PC-3 (cell line): ENCODE results near the gene ATP1B1. TPM values are rescaled to one million over a fixed set of nuclear protein-coding genes. Genes with fewer than 3 reads are reported as not detected.

Experiments used
- ATAC-seq: fragments of 200-7000 bp; cut with Tn5 transposase; 2 replicates; pipeline ENCODE4 v1.9.1; 2020; ENCODE audit warnings: mild to moderate bottlenecking, moderate library complexity
- Bru-seq: library from RNA; stranded (reverse); fragments of 400-500 nt; gene quantifications from one replicate; lab custom pipeline; 2021; lab: Mats Ljungman, UMichigan
- BruChase-seq, 2 experiments: library from RNA; stranded (reverse); fragments of 400-500 nt; gene quantifications; one replicate each; lab custom pipeline; 2021; lab: Mats Ljungman, UMichigan
- BruUV-seq: library from RNA; stranded (reverse); fragments of 400-500 nt; replicated peaks from 2 replicates; lab custom pipeline; 2021; lab: Mats Ljungman, UMichigan
- CTCF ChIA-PET: fragments of 300-600 bp; sonication (Branson Sonifier 250); formaldehyde crosslinking; loops from one replicate; lab custom pipeline; 2022; ENCODE audit warnings: antibody characterized with exemption; lab: Charles Lee
- POLR2A ChIA-PET: fragments of 300-600 bp; sonication (Branson Sonifier 250); formaldehyde crosslinking; loops from one replicate; lab custom pipeline; 2022; ENCODE audit warnings: antibody characterized with exemption; ENCODE audit not compliant: unreplicated experiment; lab: Charles Lee
- DNase-seq: peaks from one replicate; pipeline ENCODE4 v3.0.0-alpha.2; 2015
- H2AFZ ChIP-seq: fragments of 300-600 bp; sonication (generic); 2 replicates; pipeline ENCODE4 v1.6.0; 2016; ENCODE audit warnings: antibody characterized with exemption, low read length
- H3F3A ChIP-seq: fragments of 300-600 bp; sonication (generic); one replicate; pipeline ENCODE4 v1.6.0; 2017; ENCODE audit warnings: antibody characterized with exemption, low read length, control low read depth, mild to moderate bottlenecking; ENCODE audit not compliant: unreplicated experiment
- H3K27ac ChIP-seq: fragments of 300-600 bp; sonication (generic); 2 replicates; pipeline ENCODE4 v1.5.1; 2016; ENCODE audit warnings: mild to moderate bottlenecking, low read length
- H3K27me3 ChIP-seq: fragments of 300-600 bp; sonication (generic); 2 replicates; pipeline ENCODE4 v1.6.1; 2016; ENCODE audit warnings: low read length, mixed read lengths
- H3K36me3 ChIP-seq: fragments of 300-600 bp; sonication (generic); 2 replicates; pipeline ENCODE4 v1.6.1; 2016; ENCODE audit warnings: low read depth, mixed run types, low read length, mixed read lengths
- H3K4me1 ChIP-seq: fragments of 300-600 bp; sonication (generic); 2 replicates; pipeline ENCODE4 v1.5.1; 2016; ENCODE audit warnings: low read length; ENCODE audit not compliant: insufficient read depth
- H3K4me2 ChIP-seq: fragments of 300-600 bp; sonication (generic); 2 replicates; pipeline ENCODE4 v1.6.0; 2016; ENCODE audit warnings: low read length
- H3K4me3 ChIP-seq: fragments of 300-600 bp; sonication (generic); 2 replicates; pipeline ENCODE4 v1.5.1; 2016; ENCODE audit warnings: mild to moderate bottlenecking, low read length, mixed read lengths
- H3K79me2 ChIP-seq: fragments of 300-600 bp; sonication (generic); 2 replicates; pipeline ENCODE4 v1.6.1; 2017; ENCODE audit warnings: low read length, mixed read lengths
- H3K9ac ChIP-seq: fragments of 300-600 bp; sonication (generic); 2 replicates; pipeline ENCODE4 v1.6.0; 2016; ENCODE audit warnings: mild to moderate bottlenecking, low read length
- H3K9me2 ChIP-seq: fragments of 300-600 bp; sonication (generic); replicated peaks from 2 replicates; pipeline ENCODE4 v1.6.1; 2016; ENCODE audit warnings: mixed run types, low read length, mixed read lengths
- H3K9me3 ChIP-seq: fragments of 300-600 bp; sonication (generic); 2 replicates; pipeline ENCODE4 v1.6.1; 2016; ENCODE audit warnings: low read length, mixed read lengths
- H4K20me1 ChIP-seq: fragments of 300-600 bp; sonication (generic); 2 replicates; pipeline ENCODE4 v1.6.1; 2016; ENCODE audit warnings: low read length, mixed read lengths
- CTCF ChIP-seq: fragments of 300-600 bp; sonication (generic); conservative IDR thresholded peaks from 2 replicates; pipeline ENCODE4 v1.5.1; 2017; ENCODE audit warnings: antibody characterized with exemption, low read depth, mild to moderate bottlenecking, low read length
- EZH2 ChIP-seq: fragments of 300-600 bp; sonication (generic); IDR thresholded peaks from one replicate; pipeline ENCODE4 v1.6.1; 2017; ENCODE audit warnings: antibody characterized with exemption, mild to moderate bottlenecking, low read length; ENCODE audit not compliant: unreplicated experiment
- EZH2phosphoT487 ChIP-seq: fragments of 300-600 bp; sonication (generic); IDR thresholded peaks from 2 replicates; pipeline ENCODE4 v1.6.1; 2018; ENCODE audit warnings: mild to moderate bottlenecking, antibody characterized with exemption, low read length, borderline replicate concordance
- intact Hi-C: fragments of 100-400 bp; cut with micrococcal nuclease; formaldehyde crosslinking; loops from 2 replicates; pipeline ENCODE4 v1.9.0; 2023
- long read RNA-seq: library from polyadenylated mRNA; unstranded; transcript quantifications from one replicate; pipeline ENCODE4 v2.0.0, GENCODE V29; 2021; ENCODE audit not compliant: unreplicated experiment
- total RNA-seq: library from RNA; depleted of rRNA; stranded (reverse); fragments of >200 nt; gene quantifications from 2 replicates; pipeline ENCODE4 v1.2.3, GENCODE V29; 2014; rRNA removed

The ATP1B1 gene
- total RNA-seq (68.7 and 76.6 TPM in 2 replicates), Bru-seq, nascent RNA (percentile 88 among the genes with signal in this experiment), BruChase-seq, experiment 1, labeled RNA remaining after a 6-hour chase (percentile 97 among the genes with signal in this experiment), BruChase-seq, experiment 2, labeled RNA remaining after a 2-hour chase (percentile 92 among the genes with signal in this experiment)
- long read RNA-seq, transcript ATP1B1-201 (6 exons, 1,883 nt), result major isoform, 79 of 109 reads
- long read RNA-seq, partial matches to known transcripts, result 28 of 109 reads
- long read RNA-seq, other reads (novel, unspliced or antisense), result 2 of 109 reads

GRCh38 chr1:169106095-169106920, at the start of gene ATP1B1:
TSS of gene ATP1B1 (plus strand) at chr1:169106690. CDS start at chr1:169106830, 140 bp downstream.
- no peaks in the 10 kb centered on the region for H3F3A ChIP-seq
- intact Hi-C loops, result loop anchor here (2.0 to 10.0 kb wide), 8 partner anchors 56 to 762 kb away; partner anchors contain the start of genes BLZF1 and NME7
- H2AFZ ChIP-seq, result peak within 1 kb of the TSS; percentile 59
- POLR2A ChIA-PET, result interaction anchor here (0.6 kb wide), 1 partner anchor 712 kb away, joined by 3 read pairs; no protein-coding TSS in a partner anchor
- no peaks in the 10 kb centered on the region for H3K9me3 ChIP-seq
- no TSS peak for BruUV-seq
- peaks cover 52% of the 10 kb centered on the region for H3K4me1 ChIP-seq
- peak within 1 kb of the TSS; percentile 93 for H3K4me3 ChIP-seq
- H3K36me3 ChIP-seq, result peaks cover 3% of the 10 kb centered on the region; the same call in 1 of the 2 replicates
- TF ChIP-seq EZH2 (no peak), CTCF (0 out of 2 replicates have a peak, but pooled peaks have one; percentile 7)
- H3K4me2 ChIP-seq, result peak within 1 kb of the TSS; percentile 92
- no peaks in the 10 kb centered on the region for H3K27me3 ChIP-seq
- DNase-seq, result peak; percentile 96
- H3K79me2 ChIP-seq, result peaks cover 48% of the 10 kb centered on the region
- H3K9me2 ChIP-seq, result no peaks in the 10 kb centered on the region
- CTCF ChIA-PET, result interaction anchor here (0.8 kb wide), 1 partner anchor 242 kb away, joined by 3 read pairs; no protein-coding TSS in a partner anchor
- H4K20me1 ChIP-seq, result peaks cover 22% of the 10 kb centered on the region
- peak; percentile 76 for ATAC-seq
- peak within 1 kb of the TSS; percentile 64 for H3K27ac ChIP-seq
- peak within 1 kb of the TSS; percentile 77 for H3K9ac ChIP-seq

GRCh38 chr1:169059421-169059820, 47.1 kb upstream of the ATP1B1 start:
- peaks cover 9% of the 10 kb centered on the region for H3K36me3 ChIP-seq
- H4K20me1 ChIP-seq, result no peaks in the 10 kb centered on the region
- TF ChIP-seq CTCF (no peak), EZH2phosphoT487 (no peak), EZH2 (no peak)
- no peaks in the 10 kb centered on the region for H3K9me2 ChIP-seq
- peaks cover 10% of the 10 kb centered on the region for H3F3A ChIP-seq
- H3K4me1 ChIP-seq, result peaks cover 34% of the 10 kb centered on the region
- ChIA-PET CTCF (no interaction called here), POLR2A (interaction anchor here (0.5 to 0.7 kb wide), 2 partner anchors 48 to 143 kb away, joined by 6 to 8 read pairs; no protein-coding TSS in a partner anchor)
- peak; percentile 66 for ATAC-seq
- H3K4me3 ChIP-seq, result peak overlapping the region; percentile 9; the same call in 1 of the 2 replicates
- intact Hi-C loops, result loop anchor here (1.0 kb wide), 2 partner anchors 304 to 350 kb away; no protein-coding TSS in a partner anchor
- DNase-seq, result peak; percentile 66
- H3K27me3 ChIP-seq, result no peaks in the 10 kb centered on the region
- no TSS peak for BruUV-seq
- H3K9me3 ChIP-seq, result peaks cover 12% of the 10 kb centered on the region
- peak overlapping the region; percentile 61 for H2AFZ ChIP-seq
- H3K4me2 ChIP-seq, result peak overlapping the region; percentile 69
- peak overlapping the region; percentile 62 for H3K9ac ChIP-seq
- H3K79me2 ChIP-seq, result no peaks in the 10 kb centered on the region
- H3K27ac ChIP-seq, result peak overlapping the region; percentile 93
